GM18507 (cell line): ENCODE results near the gene RBBP4.

ENCODE experiments used
- DNase-seq: peaks from one replicate; pipeline ENCODE4 v3.0.0; 2011; ENCODE audit warnings: low read depth; ENCODE audit not compliant: insufficient read length; ENCODE audit errors: extremely low spot score
- FAIRE-seq: peaks from 2 replicates; lab custom pipeline; 2011; peaks lifted over from hg19 to GRCh38; lab: Jason Lieb, UNC

Gene RBBP4

DNA sequence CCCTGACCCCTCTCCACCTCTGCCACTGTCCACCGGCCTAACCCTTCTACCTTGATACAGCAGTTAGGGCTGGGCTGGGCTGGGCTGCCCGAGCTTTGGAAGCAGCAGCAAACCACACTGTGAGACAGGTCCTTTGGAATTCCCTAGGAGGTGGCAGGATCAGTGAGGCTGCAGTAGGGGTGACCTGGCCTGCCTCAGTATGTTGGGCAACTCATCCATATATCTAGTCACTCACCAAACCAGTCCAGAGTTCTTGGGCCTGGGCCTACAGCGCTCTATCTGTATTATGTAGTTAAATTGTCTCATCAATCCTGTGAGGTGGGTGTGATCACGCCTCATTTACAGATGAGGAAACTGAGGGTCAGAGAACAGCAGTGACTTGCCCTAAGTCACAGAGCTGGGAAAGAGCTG is 64.9 kb downstream of the RBBP4 start:
- DNase-seq (no peak), FAIRE-seq (no peak)

DNA sequence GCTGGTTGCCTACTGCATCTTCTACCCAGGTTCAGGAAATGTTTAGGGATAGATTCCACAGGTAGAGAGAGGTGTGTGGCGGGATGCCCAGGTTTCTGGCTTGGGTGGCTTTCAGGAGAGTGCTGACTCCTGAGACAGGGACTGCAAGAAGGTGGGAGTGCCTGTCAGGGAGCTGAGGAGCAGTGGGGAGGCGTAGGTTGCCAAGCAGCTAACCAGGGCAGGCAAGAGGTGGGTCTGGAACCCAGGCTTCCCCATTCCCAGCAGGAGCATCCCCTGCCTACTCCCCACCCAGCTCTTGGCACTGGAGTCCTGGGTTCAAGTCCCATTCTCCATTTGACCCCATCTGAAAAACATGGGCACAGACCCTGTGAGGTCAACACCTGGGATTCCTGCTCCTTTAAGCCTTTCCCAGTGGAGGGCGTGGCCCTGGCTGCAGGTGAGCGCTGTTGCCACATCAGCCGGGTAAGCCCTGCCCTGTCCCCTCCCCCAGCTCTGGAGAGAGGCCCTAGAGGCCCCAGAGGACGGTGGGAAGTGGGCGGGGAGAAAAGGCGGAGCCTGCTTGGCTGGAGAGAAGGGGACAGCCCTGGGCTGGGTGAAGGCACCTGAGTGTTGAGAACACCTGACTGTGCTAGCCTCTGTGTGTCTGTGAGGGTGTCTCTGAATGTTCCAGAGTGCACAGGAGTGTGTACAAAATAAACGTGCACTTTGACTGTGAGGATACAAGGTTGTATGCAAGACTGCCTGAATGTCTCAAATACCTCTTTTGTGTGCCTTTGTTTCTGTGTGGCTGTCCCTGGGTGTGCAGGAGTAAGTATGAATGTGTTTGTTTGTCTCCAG is 65.5 kb downstream of the RBBP4 start:
- no peak for FAIRE-seq

DNA sequence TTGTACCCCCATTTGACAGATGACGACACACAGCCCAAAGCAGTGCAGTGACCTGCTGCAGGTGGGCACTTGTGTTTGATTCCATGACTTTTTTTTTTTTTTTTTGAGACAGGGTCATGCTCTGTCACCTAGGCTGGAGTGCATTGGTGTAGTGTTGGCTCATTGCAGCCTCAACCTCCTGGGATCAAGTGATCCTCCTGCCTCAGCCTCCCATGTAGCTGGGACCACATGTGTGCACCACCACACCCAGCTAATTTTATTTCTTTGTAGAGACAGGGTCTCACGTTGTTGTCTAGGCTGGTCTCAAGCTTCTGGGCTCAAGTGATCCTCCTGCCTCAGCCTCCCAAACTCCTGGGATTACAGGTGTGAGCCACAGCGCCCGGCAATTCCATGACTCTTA is 66.5 kb downstream of the RBBP4 start:
- DNase-seq (no peak), FAIRE-seq (no peak)

More for the DNA sequence above, 65.5 kb downstream of the RBBP4 start:
- no peak for DNase-seq

DNA sequence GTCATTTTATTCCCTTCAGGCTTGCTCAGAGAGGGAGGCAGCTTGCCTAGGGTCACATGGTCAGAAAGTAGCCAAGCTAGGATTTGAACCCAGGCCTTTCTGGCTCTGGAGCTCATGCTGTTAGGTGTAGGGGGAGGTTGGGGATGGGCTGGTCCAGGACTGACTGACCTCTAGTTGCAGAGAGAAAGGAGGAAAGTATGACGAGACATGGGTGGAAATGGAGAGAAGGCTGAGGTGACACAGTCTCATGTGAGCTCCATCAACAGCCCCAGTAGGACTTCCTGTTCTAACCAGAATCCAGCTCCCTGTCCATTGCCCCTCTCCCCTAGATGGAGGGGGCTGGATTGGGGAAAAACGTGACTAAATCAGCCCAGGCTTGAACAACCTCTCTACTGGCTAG is 67.0 kb downstream of the RBBP4 start:
- FAIRE-seq (no peak), DNase-seq (no peak)

DNA sequence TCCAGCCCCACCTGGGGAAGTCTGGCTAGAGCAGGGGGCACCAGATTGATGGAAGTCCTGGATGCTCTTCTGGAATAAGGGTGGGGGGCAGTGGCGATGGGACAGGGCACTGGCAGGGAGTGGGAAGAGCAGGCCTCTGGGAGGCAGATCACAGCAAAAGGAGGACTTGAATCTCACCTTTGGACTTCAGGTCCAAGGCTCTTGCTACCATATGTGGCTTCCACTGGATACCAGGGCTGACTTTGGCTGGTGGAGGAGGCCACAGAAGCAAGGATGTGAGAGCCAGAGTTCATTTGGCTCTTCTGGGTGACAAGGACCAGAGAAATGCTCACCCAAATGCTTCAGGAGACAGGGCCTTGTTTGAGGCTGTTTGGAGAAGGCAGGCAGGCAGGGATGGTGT is 67.5 kb downstream of the RBBP4 start:
- DNase-seq (no peak), FAIRE-seq (no peak)

DNA sequence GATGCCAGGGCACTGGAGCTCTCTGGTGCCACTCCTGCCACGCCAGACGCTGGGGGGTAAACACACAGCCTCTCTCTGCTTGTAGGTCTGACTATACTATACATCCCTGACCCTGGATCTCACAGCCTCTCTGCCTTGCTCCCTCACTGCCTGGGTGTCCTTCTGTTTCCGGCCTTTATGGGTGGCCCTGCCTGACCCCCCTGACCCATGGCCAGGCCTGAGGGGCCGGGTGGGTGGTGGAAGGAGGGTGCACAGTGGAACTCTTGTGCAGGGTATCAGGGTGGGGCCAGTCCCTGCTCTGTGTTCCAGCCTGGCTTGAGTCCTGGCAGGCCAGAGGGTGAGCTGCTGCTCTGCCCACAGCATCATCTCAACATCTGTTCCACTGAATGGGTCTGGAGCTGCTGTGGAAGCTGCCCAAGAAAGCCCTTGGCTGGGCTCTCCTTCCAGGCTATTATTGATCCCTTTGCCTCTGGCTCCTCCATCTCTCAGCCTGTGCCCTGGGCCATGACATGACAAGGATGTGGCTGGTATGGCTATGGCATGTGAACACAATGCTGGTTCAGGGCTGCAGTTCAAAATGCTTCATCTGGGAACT is 68.8 kb downstream of the RBBP4 start:
- no peak for DNase-seq
- no peak for FAIRE-seq

DNA sequence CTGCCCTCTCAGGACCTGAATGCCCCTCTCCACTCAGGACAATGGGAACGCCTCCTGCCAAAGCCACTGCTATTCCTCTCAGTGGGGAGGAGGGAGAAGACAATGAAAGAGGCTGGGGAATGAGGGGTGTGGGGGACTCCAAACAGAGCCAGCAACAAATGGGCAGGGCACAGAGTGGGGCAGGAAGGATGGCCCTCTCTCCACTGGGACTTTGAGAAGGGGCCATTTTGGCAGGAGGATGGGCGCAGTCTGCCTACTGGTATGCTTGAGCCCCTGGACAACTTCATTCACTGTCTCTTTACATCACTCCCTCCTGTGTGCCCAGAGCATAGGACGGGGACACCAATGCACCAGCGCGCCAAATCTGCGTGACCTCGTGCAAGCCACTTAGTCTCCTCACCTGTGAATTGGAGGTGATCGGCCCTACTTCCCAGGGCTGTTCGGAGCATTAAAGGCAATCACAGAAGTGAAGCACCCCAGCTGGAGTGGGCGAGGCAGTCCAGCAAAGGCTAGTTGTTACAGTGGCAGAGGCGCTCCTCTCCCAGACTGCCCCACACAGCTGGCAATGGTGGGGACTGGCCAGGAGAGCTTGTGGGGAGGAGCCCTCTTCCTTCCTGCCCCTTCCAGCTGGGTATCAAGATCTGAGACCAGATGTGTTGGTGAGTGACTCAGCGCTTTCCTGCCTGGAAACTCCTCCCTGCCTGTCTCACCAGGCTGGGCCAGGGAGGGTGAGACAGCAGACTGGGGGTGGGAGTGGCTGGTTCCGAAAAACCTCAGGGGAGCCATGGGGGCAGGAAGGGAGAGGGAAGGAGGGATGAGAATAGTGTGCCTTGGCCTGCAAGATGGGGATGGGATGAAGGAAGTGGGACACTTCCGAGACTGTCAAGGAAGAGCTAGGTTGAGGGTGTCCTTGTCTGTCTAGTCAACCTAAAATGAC is 73.9 kb downstream of the RBBP4 start:
- DNase-seq (no peak), FAIRE-seq (no peak)

DNA sequence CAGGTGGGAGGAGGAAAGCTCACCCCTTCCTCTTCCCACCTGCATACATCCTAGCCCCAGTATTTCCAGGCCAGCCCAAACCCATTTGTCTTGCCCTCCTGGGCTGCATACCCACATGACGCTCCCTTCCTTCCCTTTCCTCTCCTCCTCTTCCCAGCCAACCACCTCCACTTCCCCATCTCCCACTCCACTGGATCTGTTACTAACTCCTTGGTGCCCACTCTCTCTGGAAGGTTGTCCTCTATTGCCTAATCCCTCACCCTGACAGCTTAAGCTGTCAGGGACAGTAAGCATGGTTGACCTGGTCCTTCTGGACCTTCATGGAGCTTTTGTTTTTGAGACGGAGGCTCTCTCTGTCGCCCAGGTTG is 74.6 kb downstream of the RBBP4 start:
- no peak for FAIRE-seq
- no peak for DNase-seq

DNA sequence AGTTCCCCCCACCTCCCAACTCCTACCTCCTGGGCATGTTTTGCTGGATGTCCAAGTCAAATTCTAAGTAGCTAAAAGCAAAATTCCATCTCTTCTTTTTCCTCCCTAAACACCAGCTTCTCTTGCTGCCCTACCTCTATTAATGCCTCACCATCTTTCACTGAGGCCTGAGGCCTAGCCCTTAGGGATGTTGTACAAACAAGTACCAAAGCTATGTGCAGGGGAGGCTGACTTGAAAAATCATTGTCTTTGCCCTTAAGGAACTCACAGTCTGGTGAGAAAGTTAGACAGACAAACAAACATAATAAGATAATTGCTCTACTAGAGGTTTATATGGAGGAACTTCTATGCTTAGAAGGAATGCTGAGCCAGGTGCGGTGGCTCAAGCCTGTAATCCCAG is 76.9 kb downstream of the RBBP4 start:
- DNase-seq: no peak
- FAIRE-seq: no peak

DNA sequence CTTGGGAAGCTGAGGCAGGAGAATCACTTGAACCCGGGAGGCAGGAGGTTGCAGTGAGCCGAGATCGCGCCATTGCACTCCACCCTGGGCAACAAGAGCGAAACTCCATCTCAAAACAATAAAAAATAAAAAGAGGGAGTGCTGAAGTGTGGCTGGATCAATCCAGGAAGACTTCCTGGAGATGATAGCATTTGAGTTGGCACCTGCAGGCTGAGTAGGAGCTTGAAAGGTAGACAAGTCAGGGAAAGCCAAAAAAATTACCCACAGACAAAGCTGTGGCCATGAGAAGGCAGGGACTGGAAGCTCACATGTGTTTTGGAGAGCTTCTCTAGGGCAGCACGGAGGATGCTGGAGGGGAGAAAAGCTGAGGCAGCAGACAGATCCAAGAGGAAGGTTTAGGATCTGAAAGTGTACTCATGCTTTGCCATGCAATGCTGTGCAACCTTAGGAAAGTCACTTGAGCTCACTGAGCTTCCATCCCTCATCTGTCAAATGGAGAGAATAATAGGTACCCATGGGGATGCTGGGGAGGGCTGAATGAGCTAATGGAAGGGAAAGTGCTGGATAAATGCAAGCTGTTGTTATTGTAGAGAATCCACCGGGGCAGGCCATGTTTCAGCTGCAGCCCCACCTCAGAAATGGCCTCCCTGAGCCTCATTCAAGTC is 77.5 kb downstream of the RBBP4 start:
- DNase-seq (no peak), FAIRE-seq (no peak)

DNA sequence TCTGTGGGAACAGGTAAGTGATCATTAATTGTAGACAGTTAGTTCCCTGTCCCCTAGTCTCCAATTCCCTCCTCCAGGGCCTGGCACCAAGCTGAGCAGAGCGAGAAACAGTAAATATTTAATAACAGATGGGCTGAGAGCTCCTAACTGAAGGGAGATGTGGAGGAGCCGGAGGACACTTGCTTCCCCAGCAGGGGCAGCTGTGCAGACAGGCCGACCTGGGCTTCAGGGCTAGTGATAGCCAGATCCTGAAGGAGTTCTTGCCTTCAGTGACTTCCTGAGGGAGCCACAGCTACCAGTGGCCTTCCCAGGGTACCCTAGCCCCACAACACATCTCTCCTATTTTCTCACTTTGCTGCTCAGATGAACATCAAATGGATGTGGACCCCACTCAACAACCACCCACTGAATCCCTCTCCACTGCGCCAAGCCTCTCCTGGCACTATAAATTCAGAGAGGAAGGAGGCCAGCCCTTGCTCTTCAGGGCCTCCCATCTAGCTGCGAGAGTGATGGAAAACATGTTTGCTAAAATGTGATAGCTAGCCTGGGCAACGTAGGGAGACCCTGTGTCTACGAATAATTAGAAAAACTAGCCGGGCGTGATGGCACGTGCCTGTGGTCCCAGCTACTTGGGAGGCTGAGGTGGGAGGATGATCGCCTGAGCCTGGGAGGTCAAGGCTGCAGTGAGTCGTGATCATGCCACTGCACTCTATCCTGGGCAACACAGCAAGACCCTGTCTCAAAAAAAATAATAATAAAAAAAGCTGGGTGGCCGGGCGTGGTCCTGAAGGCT is 78.4 kb downstream of the RBBP4 start:
- DNase-seq (no peak), FAIRE-seq (no peak)

DNA sequence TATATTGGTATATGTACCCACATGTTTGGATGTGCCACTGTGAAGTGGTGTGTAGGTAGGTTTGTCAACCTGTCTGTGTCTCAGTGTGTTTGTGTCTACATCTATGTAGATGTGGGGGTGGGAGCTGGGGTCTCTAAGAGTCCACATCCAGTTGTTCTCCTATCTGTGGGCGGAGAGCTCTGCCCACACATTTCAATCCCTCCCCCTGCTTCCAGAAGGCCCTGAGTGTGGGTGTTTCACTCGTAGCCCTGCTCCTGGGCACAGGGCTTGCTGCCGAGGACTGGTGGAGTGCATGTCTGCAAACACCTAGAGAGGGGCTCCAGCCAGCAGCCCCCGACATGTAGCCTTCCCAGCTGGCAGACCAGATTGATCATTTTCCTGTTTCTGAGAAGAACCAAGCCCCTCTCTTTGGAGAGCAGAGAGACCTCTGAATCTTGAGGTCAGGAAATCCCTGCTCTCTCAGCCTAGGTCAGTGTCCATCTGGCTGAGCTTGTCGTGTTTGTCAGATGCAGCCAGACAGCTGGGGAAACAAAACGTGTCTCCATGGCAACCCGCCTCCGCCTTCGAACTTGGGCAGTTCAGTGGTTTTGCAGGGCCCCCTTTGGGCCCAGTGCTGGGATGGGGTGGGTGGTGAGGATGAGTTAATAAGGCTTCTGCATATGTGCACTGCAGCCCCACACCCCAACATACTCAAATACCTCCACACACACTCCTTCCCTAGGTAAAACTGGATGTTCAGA is 82.7 kb downstream of the RBBP4 start:
- no peak for FAIRE-seq

More for the DNA sequence above, 82.7 kb downstream of the RBBP4 start:
- no peak for DNase-seq
